PFSK-1 (cell line): ENCODE measurements around the gene ID3.

ENCODE experiments used
- FOXP2 ChIP-seq: optimal IDR thresholded peaks from 2 replicates; pipeline ENCODE3; 2011; ENCODE audit warnings: borderline replicate concordance, control low read depth, inconsistent platforms; ENCODE audit not compliant: insufficient read depth; ENCODE audit errors: extremely low read length, extremely low read depth
- POLR2AphosphoS5 ChIP-seq: IDR thresholded peaks from 2 replicates; pipeline ENCODE4 v1.6.1; 2012; ENCODE audit warnings: low read depth, mild to moderate bottlenecking, control low read depth, low read length, moderate library complexity
- REST ChIP-seq, 2 experiments: IDR thresholded peaks; 2 replicates each; pipeline versions ENCODE4 v1.6.1 to v1.8.0; 2011 to 2012; ENCODE audit warnings: low read depth in 2 of 2, low read length in 2 of 2, control low read depth in 1 of 2, inconsistent platforms in 1 of 2, mild to moderate bottlenecking in 1 of 2, moderate library complexity in 1 of 2; ENCODE audit not compliant: insufficient read depth in 1 of 2
- SIN3A ChIP-seq: IDR thresholded peaks from 2 replicates; pipeline ENCODE4 v1.6.1; 2012; ENCODE audit warnings: mild to moderate bottlenecking, low read length, moderate library complexity, borderline replicate concordance; ENCODE audit not compliant: insufficient read depth
- TAF1 ChIP-seq: IDR thresholded peaks from 2 replicates; pipeline ENCODE4 v1.6.1; 2012; ENCODE audit warnings: low read length, control low read depth, borderline replicate concordance; ENCODE audit not compliant: insufficient read depth

ID3 gene

GRCh38 chr1:23567996-23568607 is 8.8 kb upstream of the ID3 start:
- TF ChIP-seq POLR2AphosphoS5 = no peak

- TF ChIP-seq POLR2AphosphoS5 (no peak), SIN3A (no peak), REST (IDR thresholded peaks at IDR 0.05; ENCODE audit: insufficient read depth in 1 of 2, low read depth in 2 of 2, low read length in 2 of 2) (no peak), TAF1 (no peak), FOXP2 (no peak)
These were observed 8.3 kb upstream of the ID3 start for GRCh38 chr1:23567629-23567995.

GRCh38 chr1:23566304-23566703 is 7.0 kb upstream of the ID3 start:
- TF ChIP-seq POLR2AphosphoS5 (no peak), REST (IDR thresholded peaks at IDR 0.05; ENCODE audit: insufficient read depth in 1 of 2, low read depth in 2 of 2, low read length in 2 of 2) (no peak), TAF1 (no peak), SIN3A (no peak), FOXP2 (no peak)

GRCh38 chr1:23565776-23566175 is 6.5 kb upstream of the ID3 start:
- TF ChIP-seq TAF1 = no peak
- TF ChIP-seq REST (IDR thresholded peaks at IDR 0.05; ENCODE audit: insufficient read depth in 1 of 2, low read depth in 2 of 2, low read length in 2 of 2) = no peak
- TF ChIP-seq FOXP2 = no peak
- no peak for TF ChIP-seq SIN3A
- TF ChIP-seq POLR2AphosphoS5 = no peak

- TF ChIP-seq REST (IDR thresholded peaks at IDR 0.05; ENCODE audit: insufficient read depth in 1 of 2, low read depth in 2 of 2, low read length in 2 of 2) (no peak), POLR2AphosphoS5 (no peak), TAF1 (no peak), FOXP2 (no peak)
These were observed 5.3 kb upstream of the ID3 start for GRCh38 chr1:23564529-23565122.
